Muscle layer of duodenum (tissue), 2 donors: ENCODE measurements around the gene SLC5A4.

ENCODE experiments used
- H3K27ac ChIP-seq: one replicate; pipeline ENCODE4 v1.7.0; 2013; ENCODE audit warnings: mild to moderate bottlenecking, low read length
- H3K27me3 ChIP-seq: one replicate; pipeline ENCODE4 v1.7.0; 2013; ENCODE audit warnings: low read depth, mild to moderate bottlenecking, control low read depth, low read length
- H3K36me3 ChIP-seq, 2 donors: one replicate each; pipeline ENCODE4 v1.7.0; 2013; ENCODE audit warnings: low read length in 2 of 2, control low read depth in 1 of 2, mild to moderate bottlenecking in 1 of 2; ENCODE audit not compliant: insufficient read depth in 2 of 2, control insufficient read depth in 1 of 2
- H3K4me1 ChIP-seq, 2 donors: one replicate each; pipeline ENCODE4 v1.7.0; 2013; ENCODE audit warnings: low read length in 2 of 2, mild to moderate bottlenecking in 2 of 2, control low read depth in 1 of 2, moderate library complexity in 1 of 2; ENCODE audit not compliant: insufficient read depth in 2 of 2, control insufficient read depth in 1 of 2
- H3K4me3 ChIP-seq, 2 donors: one replicate each; pipeline ENCODE4 v1.7.0; 2013; ENCODE audit warnings: low read length in 2 of 2, low read depth in 1 of 2, mild to moderate bottlenecking in 1 of 2
- H3K9me3 ChIP-seq, 2 donors: one replicate each; pipeline ENCODE4 v1.7.0; 2013; ENCODE audit warnings: low read length in 2 of 2, control low read depth in 1 of 2, mild to moderate bottlenecking in 1 of 2; ENCODE audit not compliant: control insufficient read depth in 1 of 2
- donor health status: healthy.

Gene SLC5A4

DNA sequence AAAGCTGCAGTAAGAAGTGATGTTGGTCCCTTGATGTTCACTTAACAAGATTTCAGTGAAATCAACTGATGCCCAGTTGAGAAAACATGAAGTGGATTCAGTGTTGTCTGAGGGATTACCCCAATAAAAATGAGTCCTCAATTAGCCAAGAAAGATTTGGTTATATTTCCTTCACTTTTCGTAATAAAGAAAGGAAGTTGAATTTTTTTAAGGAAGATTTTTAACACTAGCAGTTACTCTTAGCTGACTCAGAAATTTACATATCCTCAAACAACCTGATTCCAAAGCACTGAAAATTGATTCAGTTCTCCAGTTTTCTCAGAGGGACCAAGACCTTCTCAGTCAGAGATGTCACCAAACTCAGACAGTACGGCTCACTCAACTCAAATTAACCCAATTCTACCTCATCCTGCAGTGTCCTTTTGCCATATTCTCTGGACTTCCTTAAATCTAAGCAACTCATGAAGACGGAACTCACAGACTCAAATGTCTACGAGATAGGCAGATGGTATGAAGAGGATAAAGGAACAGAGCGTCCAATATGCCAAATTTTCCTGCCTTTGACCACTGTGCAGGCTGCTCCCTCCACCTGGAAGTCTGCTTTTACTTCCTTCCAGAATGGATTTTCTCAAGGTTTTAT, 22.8 kb downstream of the SLC5A4 start:
- H3K36me3 ChIP-seq, result no peaks in the 10 kb centered on the region
- H3K27me3 ChIP-seq, result no peaks in the 10 kb centered on the region
- no peaks in the 10 kb centered on the region for H3K9me3 ChIP-seq
- H3K4me3 ChIP-seq, result no peak overlapping the region
- no peak overlapping the region for H3K27ac ChIP-seq
- no peaks in the 10 kb centered on the region for H3K4me1 ChIP-seq

DNA sequence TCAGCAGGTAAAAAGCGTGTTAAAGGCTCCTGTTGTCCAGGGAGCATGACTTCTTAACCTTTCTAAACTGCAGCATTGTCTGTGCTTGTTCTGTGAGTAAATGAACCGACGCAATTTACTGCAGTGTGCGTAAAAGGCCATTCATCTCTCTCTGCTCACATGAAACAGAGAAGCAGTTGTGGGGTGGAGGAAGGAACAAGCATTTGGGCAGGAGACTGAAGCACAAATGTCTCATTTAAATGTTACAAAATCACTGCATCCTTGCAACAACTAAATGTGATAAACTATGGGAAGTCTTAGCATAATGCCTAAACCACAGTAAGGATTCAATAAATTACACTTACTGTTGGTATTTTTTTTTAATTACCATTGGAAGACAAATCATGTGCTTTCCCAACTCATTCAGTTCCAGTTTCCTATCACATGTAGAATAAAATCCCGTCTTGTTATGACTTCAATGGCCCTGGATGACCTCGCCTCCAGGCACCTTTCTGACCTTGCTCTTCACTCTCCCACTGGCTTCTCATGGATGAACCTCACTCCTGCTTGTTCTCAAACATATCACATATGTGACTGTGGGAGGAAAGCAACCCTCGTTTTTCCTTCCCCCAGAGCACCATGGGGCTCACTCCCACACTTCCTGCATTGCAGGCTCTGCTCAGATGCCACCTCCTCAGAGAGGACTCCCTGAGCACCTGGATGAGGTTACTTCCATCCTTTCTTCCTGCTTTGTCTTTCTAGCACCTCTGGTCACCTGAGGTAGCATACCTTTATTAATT, 28.6 kb downstream of the SLC5A4 start:
- Histone ChIP-seq H3K4me3 (no peak overlapping the region), H3K4me1 (no peaks in the 10 kb centered on the region), H3K27me3 (no peaks in the 10 kb centered on the region), H3K27ac (no peak overlapping the region), H3K36me3 (no peaks in the 10 kb centered on the region), H3K9me3 (peaks cover 0 to 3% of the 10 kb centered on the region in 2 donors)

- H3K9me3 ChIP-seq, result peaks cover 0 to 3% of the 10 kb centered on the region in 2 donors
- H3K4me3 ChIP-seq, result no peak overlapping the region
- no peaks in the 10 kb centered on the region for H3K4me1 ChIP-seq
- H3K27ac ChIP-seq, result no peak overlapping the region
- H3K36me3 ChIP-seq, result no peaks in the 10 kb centered on the region
- no peaks in the 10 kb centered on the region for H3K27me3 ChIP-seq
Observed at GRCh38 chr22:32222991-32223390, 32.2 kb downstream of the SLC5A4 start.

DNA sequence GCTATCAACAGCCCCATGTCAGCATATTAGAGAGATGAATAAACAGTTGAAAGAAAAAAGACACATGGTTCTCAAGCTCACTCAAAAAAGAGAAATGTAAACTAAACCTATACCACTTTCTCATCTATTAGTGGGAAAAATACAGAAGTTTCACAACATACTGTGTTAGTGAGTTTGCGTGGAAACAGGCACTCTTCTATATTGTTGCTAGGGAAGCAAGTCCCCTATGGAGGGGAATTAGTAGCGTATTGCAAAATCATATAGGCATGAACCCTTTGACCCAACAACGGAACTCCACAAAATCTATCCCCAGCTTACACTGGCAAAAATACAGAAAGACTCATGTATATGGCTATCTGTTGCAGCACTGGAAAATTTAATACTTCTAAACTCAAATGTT, 36.1 kb downstream of the SLC5A4 start:
- Histone ChIP-seq H3K27me3 (no peaks in the 10 kb centered on the region), H3K36me3 (no peaks in the 10 kb centered on the region), H3K4me3 (no peak overlapping the region), H3K4me1 (no peaks in the 10 kb centered on the region), H3K27ac (no peak overlapping the region), H3K9me3 (no peaks in the 10 kb centered on the region)

GRCh38 chr22:32218470-32218869, 36.7 kb downstream of the SLC5A4 start:
- H3K36me3 ChIP-seq, result no peaks in the 10 kb centered on the region
- no peak overlapping the region for H3K27ac ChIP-seq
- H3K4me3 ChIP-seq, result no peak overlapping the region
- no peaks in the 10 kb centered on the region for H3K9me3 ChIP-seq
- no peaks in the 10 kb centered on the region for H3K4me1 ChIP-seq
- H3K27me3 ChIP-seq, result no peaks in the 10 kb centered on the region

DNA sequence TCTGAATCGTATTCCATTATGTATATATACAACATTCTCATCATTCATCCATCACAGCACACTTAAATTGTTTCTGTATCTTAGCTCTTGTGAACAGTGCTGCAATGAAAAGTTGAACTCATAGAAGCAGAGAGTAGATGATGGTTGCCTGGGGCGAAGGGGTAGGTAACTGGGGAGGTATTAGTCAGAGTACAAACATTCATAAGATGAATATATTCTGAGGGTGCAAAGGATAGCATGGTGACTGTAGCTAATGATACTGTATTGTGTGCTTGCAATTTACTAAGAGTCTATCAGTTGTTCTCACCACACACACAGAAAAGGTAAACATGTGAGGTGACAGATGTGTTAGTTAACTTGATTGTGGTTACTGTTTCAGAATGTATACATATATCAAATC, 37.7 kb downstream of the SLC5A4 start:
- Histone ChIP-seq H3K27me3 (no peaks in the 10 kb centered on the region), H3K36me3 (no peaks in the 10 kb centered on the region), H3K4me3 (no peak overlapping the region), H3K27ac (no peak overlapping the region), H3K4me1 (no peaks in the 10 kb centered on the region), H3K9me3 (no peaks in the 10 kb centered on the region)

GRCh38 chr22:32216911-32217310, 38.2 kb downstream of the SLC5A4 start:
- no peaks in the 10 kb centered on the region for H3K9me3 ChIP-seq
- no peaks in the 10 kb centered on the region for H3K27me3 ChIP-seq
- H3K36me3 ChIP-seq, result no peaks in the 10 kb centered on the region
- no peak overlapping the region for H3K27ac ChIP-seq
- no peaks in the 10 kb centered on the region for H3K4me1 ChIP-seq
- H3K4me3 ChIP-seq, result no peak overlapping the region

- Histone ChIP-seq H3K4me1 (no peaks in the 10 kb centered on the region), H3K9me3 (no peaks in the 10 kb centered on the region), H3K4me3 (no peak overlapping the region), H3K36me3 (no peaks in the 10 kb centered on the region), H3K27ac (no peak overlapping the region), H3K27me3 (no peaks in the 10 kb centered on the region)
Observed at GRCh38 chr22:32211011-32211410, 44.1 kb downstream of the SLC5A4 start.

- H3K4me3 ChIP-seq, result no peak overlapping the region
- no peaks in the 10 kb centered on the region for H3K4me1 ChIP-seq
- H3K36me3 ChIP-seq, result no peaks in the 10 kb centered on the region
- no peaks in the 10 kb centered on the region for H3K9me3 ChIP-seq
- no peaks in the 10 kb centered on the region for H3K27me3 ChIP-seq
- H3K27ac ChIP-seq, result no peak overlapping the region
Observed at GRCh38 chr22:32208681-32209080, 46.5 kb downstream of the SLC5A4 start.

- H3K4me3 ChIP-seq, result no peak overlapping the region
- no peaks in the 10 kb centered on the region for H3K36me3 ChIP-seq
- H3K9me3 ChIP-seq, result no peaks in the 10 kb centered on the region
- H3K27me3 ChIP-seq, result no peaks in the 10 kb centered on the region
- H3K27ac ChIP-seq, result no peak overlapping the region
- peaks cover 0 to 5% of the 10 kb centered on the region in 2 donors for H3K4me1 ChIP-seq
Observed at GRCh38 chr22:32207971-32208480, 47.1 kb downstream of the SLC5A4 start.

GRCh38 chr22:32206774-32207758, 48.1 kb downstream of the SLC5A4 start:
- no peaks in the 10 kb centered on the region for H3K36me3 ChIP-seq

More at GRCh38 chr22:32206774-32207758, 48.1 kb downstream of the SLC5A4 start:
- Histone ChIP-seq H3K27me3 (no peaks in the 10 kb centered on the region), H3K4me1 (peaks cover 0 to 11% of the 10 kb centered on the region in 2 donors), H3K27ac (no peak overlapping the region), H3K9me3 (no peaks in the 10 kb centered on the region), H3K4me3 (no peak overlapping the region)
